22Rv1 (cell line): ENCODE data around the gene NINJ2.

Source experiments
- ZFX ChIP-seq: fragments of 450-650 bp; IDR thresholded peaks from 2 replicates; pipeline ENCODE4 v1.6.1; 2017; ENCODE audit warnings: antibody characterized with exemption, borderline replicate concordance
- TF ChIP-seq, protein P1 (sequence below): fragments of 450-650 bp; IDR thresholded peaks from 2 replicates; pipeline ENCODE4 v1.5.1; 2017; ENCODE audit warnings: mild to moderate bottlenecking

GRCh38 chr12:614411-614970 lies 48.8 kb downstream of the NINJ2 start:
- TF ChIP-seq, protein P1, sequence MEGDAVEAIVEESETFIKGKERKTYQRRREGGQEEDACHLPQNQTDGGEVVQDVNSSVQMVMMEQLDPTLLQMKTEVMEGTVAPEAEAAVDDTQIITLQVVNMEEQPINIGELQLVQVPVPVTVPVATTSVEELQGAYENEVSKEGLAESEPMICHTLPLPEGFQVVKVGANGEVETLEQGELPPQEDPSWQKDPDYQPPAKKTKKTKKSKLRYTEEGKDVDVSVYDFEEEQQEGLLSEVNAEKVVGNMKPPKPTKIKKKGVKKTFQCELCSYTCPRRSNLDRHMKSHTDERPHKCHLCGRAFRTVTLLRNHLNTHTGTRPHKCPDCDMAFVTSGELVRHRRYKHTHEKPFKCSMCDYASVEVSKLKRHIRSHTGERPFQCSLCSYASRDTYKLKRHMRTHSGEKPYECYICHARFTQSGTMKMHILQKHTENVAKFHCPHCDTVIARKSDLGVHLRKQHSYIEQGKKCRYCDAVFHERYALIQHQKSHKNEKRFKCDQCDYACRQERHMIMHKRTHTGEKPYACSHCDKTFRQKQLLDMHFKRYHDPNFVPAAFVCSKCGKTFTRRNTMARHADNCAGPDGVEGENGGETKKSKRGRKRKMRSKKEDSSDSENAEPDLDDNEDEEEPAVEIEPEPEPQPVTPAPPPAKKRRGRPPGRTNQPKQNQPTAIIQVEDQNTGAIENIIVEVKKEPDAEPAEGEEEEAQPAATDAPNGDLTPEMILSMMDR = peak; percentile 14; the same call in 1 of the 2 replicates
- TF ChIP-seq ZFX = no peak
